Memory B cell (primary cell): ENCODE measurements around the gene FOXO3.

ENCODE experiments used
- ATAC-seq: fragments of 150-1000 bp; cut with Tn5 transposase; 2 replicates; pipeline ENCODE4 v1.10.0; 2021; ENCODE audit warnings: low read depth, mild to moderate bottlenecking, moderate library complexity
- DNase-seq, 2 donors: peaks; one replicate each; pipeline ENCODE4 v3.0.0; 2022; ENCODE audit warnings: low spot score in 2 of 2
- H3K27ac Mint-ChIP-seq: one replicate; pipeline ENCODE4 v1.8.0; 2022; ENCODE audit warnings: mild to moderate bottlenecking, moderate library complexity, mixed read lengths
- H3K27me3 Mint-ChIP-seq: one replicate; pipeline ENCODE4 v1.8.0; 2022; ENCODE audit warnings: mixed read lengths
- H3K36me3 Mint-ChIP-seq: one replicate; pipeline ENCODE4 v1.8.0; 2022; ENCODE audit warnings: mild to moderate bottlenecking, mixed read lengths
- H3K4me1 Mint-ChIP-seq: one replicate; pipeline ENCODE4 v1.8.0; 2022; ENCODE audit warnings: mixed read lengths
- H3K4me3 Mint-ChIP-seq: one replicate; pipeline ENCODE4 v1.8.0; 2022; ENCODE audit warnings: mild to moderate bottlenecking, moderate library complexity, mixed read lengths
- H3K9me3 Mint-ChIP-seq: one replicate; pipeline ENCODE4 v1.8.0; 2022; ENCODE audit warnings: mixed read lengths

The FOXO3 gene

GRCh38 chr6:108706649-108707048 lies 145.9 kb downstream of the FOXO3 start:
- DNase-seq (no peak), ATAC-seq (no peak)
- peaks cover 4% of the 10 kb centered on the region for H3K36me3 Mint-ChIP-seq
- H3K27me3 Mint-ChIP-seq: no peaks in the 10 kb centered on the region
- no peak overlapping the region for H3K4me3 Mint-ChIP-seq
- H3K9me3 Mint-ChIP-seq: peaks cover 6% of the 10 kb centered on the region
- H3K27ac Mint-ChIP-seq: no peak overlapping the region
- no peaks in the 10 kb centered on the region for H3K4me1 Mint-ChIP-seq

- Mint-ChIP-seq H3K27me3 (no peaks in the 10 kb centered on the region), H3K9me3 (peaks cover 3% of the 10 kb centered on the region), H3K4me3 (no peak overlapping the region), H3K36me3 (peaks cover 2% of the 10 kb centered on the region), H3K4me1 (no peaks in the 10 kb centered on the region), H3K27ac (no peak overlapping the region)
- DNase-seq (no peak), ATAC-seq (no peak)
Observed at GRCh38 chr6:108707328-108707976, 146.7 kb downstream of the FOXO3 start.

DNA sequence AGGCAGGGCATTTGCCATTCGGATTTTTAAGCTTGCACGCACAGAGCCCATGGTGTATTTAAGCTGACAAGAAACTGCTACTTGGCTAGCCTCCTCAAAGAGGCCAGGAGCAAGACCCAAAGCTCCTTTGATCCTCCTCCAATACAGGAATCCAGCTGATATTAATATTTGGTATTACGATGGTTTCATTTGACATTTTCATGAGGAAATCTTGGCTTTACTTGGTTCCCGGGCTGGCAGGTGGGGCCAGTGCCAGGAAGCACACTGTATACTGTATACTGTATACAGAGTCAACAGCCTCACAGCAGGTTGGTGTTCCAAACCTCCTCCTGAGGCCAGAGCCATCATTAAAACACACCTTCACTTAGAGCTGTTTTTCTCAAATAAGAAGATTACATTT lies 149.3 kb downstream of the FOXO3 start:
- H3K4me3 Mint-ChIP-seq: no peak overlapping the region
- no peak overlapping the region for H3K27ac Mint-ChIP-seq
- no peaks in the 10 kb centered on the region for H3K9me3 Mint-ChIP-seq
- H3K27me3 Mint-ChIP-seq: peaks cover 4% of the 10 kb centered on the region
- H3K4me1 Mint-ChIP-seq: peaks cover 7% of the 10 kb centered on the region
- ATAC-seq (no peak), DNase-seq (no peak)
- H3K36me3 Mint-ChIP-seq: peaks cover 2% of the 10 kb centered on the region

DNA sequence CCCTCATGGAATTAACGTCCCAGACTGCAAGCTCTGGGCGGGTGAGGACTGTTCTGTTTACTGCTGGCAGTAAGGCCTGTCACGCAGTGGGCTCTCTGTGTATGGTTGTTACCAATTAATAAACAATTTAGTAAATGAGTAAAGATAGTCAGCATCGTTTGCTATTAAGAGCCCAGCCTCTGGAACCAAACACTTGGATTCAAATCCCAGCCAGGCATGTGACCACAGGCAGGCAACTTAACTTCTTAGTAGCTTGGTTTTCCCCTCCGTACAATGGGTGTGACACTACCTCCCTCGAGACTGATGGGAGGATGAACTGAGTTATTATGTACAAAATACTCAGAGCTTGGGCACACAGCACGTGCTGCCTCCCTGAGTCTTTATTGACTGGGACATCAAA lies 149.8 kb downstream of the FOXO3 start:
- Mint-ChIP-seq H3K4me3 (no peak overlapping the region), H3K9me3 (no peaks in the 10 kb centered on the region), H3K27me3 (peaks cover 8% of the 10 kb centered on the region), H3K36me3 (no peaks in the 10 kb centered on the region), H3K4me1 (peaks cover 7% of the 10 kb centered on the region), H3K27ac (no peak overlapping the region)
- no peak for DNase-seq
- ATAC-seq: no peak

DNA sequence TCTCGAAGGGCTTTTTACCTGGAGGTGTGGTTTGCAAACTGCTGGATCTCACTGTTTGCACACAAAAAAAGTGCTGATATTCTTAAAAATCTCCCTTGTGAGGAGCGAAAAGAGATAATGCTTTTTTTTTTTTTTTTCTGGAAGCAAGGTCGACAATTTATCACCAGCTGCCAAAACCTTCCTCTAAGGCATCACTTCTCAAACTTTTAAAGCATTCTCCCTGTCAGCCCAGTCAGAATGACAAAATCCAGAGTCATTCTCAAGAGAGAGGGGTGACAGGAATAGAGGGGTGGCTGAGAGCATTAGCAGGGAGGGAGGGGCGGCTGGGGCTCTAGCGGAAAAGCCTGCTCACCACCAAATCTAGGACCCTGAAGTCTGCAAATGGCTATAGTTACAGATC lies 150.4 kb downstream of the FOXO3 start:
- no peak for ATAC-seq
- Mint-ChIP-seq H3K4me3 (no peak overlapping the region), H3K4me1 (peaks cover 7% of the 10 kb centered on the region), H3K9me3 (no peaks in the 10 kb centered on the region), H3K27ac (no peak overlapping the region), H3K36me3 (no peaks in the 10 kb centered on the region), H3K27me3 (peaks cover 8% of the 10 kb centered on the region)
- no peak for DNase-seq

DNA sequence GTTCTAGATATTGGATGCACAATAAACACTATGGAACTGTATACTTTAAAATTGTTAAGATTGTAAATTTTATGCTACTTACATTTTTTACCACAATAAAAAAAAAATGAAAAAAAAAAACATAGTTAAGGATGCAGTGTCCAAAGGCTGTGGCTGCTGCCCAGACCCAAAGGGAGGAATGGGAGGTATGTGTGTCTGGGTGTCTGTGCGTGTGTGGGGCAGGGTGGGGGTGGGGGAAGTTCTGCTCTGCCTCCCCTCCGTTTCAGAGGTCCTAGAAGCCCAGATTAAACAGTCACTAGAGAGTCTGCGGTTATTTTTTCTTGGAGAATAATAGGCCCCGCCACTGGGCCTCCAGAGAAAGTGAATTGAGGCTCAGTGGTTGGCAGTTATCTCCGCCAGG lies 151.1 kb downstream of the FOXO3 start:
- no peak for DNase-seq
- Mint-ChIP-seq H3K36me3 (no peaks in the 10 kb centered on the region), H3K9me3 (no peaks in the 10 kb centered on the region), H3K27ac (no peak overlapping the region), H3K4me1 (peaks cover 7% of the 10 kb centered on the region), H3K4me3 (no peak overlapping the region), H3K27me3 (peaks cover 8% of the 10 kb centered on the region)
- ATAC-seq: no peak

- Mint-ChIP-seq H3K9me3 (no peaks in the 10 kb centered on the region), H3K27me3 (peaks cover 11% of the 10 kb centered on the region), H3K27ac (no peak overlapping the region), H3K4me3 (no peak overlapping the region), H3K4me1 (peaks cover 7% of the 10 kb centered on the region), H3K36me3 (no peaks in the 10 kb centered on the region)
- no peak for ATAC-seq
- DNase-seq: no peak
Observed at GRCh38 chr6:108712946-108713345, 152.2 kb downstream of the FOXO3 start.

DNA sequence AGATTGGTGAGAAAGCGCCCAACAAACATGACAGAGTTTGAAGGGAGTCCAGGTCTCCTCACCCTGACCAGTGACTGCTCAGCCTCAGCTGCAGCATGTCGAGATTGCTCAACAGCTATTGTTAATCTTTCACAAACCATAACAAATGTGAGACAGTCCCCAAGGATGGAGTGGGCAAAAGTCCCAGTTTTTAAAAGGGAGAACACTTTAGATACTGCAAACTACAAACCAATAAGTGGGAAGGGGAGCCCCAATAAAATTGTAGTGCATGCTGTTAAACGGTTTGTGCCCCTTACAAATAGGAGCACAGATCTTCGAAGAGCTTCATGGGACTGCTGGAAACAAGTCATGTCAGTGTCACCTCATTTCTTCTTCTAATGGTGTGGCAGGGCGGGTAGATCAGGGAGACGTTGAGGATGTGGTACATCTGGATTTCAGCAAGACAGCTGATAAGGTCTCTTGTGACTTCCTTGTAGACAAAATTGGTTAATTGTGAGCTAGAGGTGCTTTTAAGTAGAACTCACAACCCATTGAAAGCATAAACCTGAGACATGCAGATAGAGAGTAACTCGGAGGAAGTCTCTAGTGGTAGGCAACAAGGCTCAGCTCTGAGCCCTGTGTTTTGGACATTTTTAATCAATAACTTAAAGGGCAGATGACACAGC lies 153.5 kb downstream of the FOXO3 start:
- ATAC-seq (no peak), DNase-seq (no peak)
- no peaks in the 10 kb centered on the region for H3K9me3 Mint-ChIP-seq
- H3K27me3 Mint-ChIP-seq: peaks cover 12% of the 10 kb centered on the region
- H3K36me3 Mint-ChIP-seq: no peaks in the 10 kb centered on the region
- peaks cover 7% of the 10 kb centered on the region for H3K4me1 Mint-ChIP-seq
- no peak overlapping the region for H3K27ac Mint-ChIP-seq
- no peak overlapping the region for H3K4me3 Mint-ChIP-seq

DNA sequence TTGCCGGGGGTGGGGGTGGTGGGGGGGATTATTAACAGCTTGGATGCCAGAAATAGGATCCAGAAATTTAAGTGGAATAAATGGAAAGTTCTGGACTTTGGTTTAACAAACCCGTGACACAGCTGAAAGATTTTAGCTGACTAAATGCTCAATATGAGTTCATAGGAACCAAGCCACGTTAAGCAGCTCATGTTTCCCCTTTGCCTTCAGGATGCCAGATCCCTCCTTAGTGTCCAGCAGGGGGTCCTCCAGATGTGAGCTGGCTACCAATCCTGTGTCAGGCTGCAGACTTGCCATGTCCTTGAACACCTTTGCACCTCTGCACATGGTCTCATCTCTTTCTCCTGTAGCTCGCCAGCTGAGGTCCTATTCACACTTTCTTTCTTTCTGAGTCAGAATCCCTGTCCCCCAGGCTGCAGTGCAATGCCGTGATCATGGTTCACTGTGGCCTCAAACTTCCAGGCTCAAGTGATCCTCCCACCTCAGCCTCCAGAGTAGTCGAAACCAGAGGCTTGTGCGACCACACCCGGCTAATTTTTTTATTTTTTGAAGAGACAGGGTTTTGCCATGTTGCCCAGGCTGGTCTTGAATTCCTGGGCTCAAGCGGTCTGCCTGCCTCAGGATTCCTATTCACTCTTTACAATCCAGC lies 154.2 kb downstream of the FOXO3 start:
- no peak overlapping the region for H3K27ac Mint-ChIP-seq
- DNase-seq (no peak), ATAC-seq (no peak)
- H3K4me3 Mint-ChIP-seq: no peak overlapping the region
- H3K4me1 Mint-ChIP-seq: peaks cover 7% of the 10 kb centered on the region
- no peaks in the 10 kb centered on the region for H3K9me3 Mint-ChIP-seq
- no peaks in the 10 kb centered on the region for H3K36me3 Mint-ChIP-seq
- H3K27me3 Mint-ChIP-seq: peaks cover 12% of the 10 kb centered on the region

GRCh38 chr6:108715832-108716231 lies 155.1 kb downstream of the FOXO3 start:
- Mint-ChIP-seq H3K9me3 (no peaks in the 10 kb centered on the region), H3K27ac (no peak overlapping the region), H3K4me1 (peaks cover 7% of the 10 kb centered on the region), H3K27me3 (peaks cover 12% of the 10 kb centered on the region), H3K36me3 (no peaks in the 10 kb centered on the region), H3K4me3 (no peak overlapping the region)
- ATAC-seq: no peak
- DNase-seq: no peak

DNA sequence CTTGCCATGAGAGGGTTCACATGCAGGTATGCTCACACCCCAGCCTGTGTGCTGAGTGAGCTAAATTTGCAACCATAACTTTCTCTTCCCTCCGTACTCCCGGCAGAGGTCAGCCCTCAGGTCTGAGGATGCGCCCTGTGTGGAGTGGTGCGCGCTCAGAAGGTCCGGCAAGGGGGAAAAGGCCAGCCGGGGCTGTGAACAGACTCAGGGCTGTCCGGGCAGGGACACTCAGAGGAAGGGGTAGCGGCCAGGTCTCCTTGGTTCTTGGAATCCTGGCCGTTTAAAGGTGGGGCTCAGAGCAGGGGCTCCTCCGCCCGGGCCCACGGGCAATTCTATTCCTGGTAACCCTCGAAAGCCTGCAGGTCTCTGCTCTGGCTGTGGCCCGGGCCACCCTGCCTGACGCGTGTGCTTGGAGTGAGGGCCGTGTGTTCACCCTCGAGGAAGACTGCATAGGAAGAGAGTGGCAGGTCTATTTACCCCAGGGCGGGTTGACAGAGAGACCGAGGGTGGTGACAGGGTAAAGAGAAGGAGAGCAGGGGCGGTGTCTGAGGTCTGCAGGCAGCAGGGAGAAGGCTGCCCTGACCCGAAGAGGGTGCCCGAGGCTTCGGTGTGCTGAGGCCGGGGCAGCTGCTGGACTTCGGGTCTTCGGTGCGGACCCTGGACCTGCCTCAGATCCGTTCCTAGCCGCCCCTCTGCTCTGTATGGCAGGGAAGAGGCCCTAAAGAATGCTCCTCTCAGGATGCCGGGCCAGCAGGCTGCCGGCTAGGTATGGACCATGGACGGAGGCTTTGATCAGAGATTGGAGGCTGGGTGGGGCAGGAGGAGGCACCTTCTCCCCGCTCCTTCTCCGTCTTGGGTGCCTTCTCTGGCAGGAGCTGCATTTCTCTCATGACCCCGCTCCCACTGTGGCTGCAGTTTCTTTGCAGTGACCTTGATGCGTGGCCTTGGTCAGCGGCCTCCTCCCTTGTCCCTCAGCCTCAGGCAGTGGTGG lies 156.4 kb downstream of the FOXO3 start:
- ATAC-seq (no peak), DNase-seq (no peak)
- no peaks in the 10 kb centered on the region for H3K36me3 Mint-ChIP-seq
- no peak overlapping the region for H3K4me3 Mint-ChIP-seq
- H3K27me3 Mint-ChIP-seq: peaks cover 16% of the 10 kb centered on the region
- no peak overlapping the region for H3K27ac Mint-ChIP-seq
- H3K9me3 Mint-ChIP-seq: no peaks in the 10 kb centered on the region
- peaks cover 10% of the 10 kb centered on the region for H3K4me1 Mint-ChIP-seq

DNA sequence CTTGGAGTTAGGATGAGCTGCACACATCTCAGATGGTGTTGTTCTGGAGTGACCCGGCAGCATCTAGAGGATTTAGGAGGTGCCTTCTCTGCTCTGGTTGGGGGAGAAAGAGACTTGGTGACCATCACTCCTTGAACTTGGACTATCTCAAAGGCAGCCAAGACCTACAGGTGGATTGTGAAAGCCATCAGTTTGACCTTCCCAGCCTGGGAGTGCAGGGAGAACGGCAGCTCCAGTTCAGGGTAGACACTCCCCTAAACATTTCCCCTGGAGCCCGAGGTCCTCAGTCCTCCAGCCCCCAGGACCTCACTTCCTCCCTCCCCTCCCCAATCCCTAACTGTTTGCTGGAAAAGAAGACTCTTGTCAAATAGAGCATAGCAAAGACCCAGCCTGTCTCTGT lies 158.8 kb downstream of the FOXO3 start:
- peaks cover 7% of the 10 kb centered on the region for H3K9me3 Mint-ChIP-seq
- no peak overlapping the region for H3K27ac Mint-ChIP-seq
- peaks cover 11% of the 10 kb centered on the region for H3K27me3 Mint-ChIP-seq
- no peak for DNase-seq
- ATAC-seq: no peak
- peaks cover 2% of the 10 kb centered on the region for H3K36me3 Mint-ChIP-seq
- no peak overlapping the region for H3K4me3 Mint-ChIP-seq
- H3K4me1 Mint-ChIP-seq: peaks cover 5% of the 10 kb centered on the region

DNA sequence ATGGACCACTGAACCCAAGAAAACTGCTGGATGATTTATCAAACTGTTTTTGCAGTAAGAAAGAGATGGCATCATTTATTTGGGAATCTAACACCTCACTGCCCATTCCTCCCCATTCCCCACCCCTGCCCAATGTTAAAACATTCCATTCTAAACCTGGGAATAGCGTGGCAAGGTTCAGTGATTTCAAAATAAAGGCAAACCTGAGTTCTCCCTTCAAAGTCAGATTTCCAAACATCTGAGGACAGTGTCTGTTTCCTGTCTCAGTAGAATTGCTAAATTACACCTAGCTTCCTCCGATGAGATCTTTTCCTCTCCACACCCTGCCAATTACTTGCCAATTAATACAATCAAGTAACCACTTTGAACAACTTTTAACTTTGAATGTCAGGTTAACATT lies 160.1 kb downstream of the FOXO3 start:
- no peak for DNase-seq
- Mint-ChIP-seq H3K27ac (no peak overlapping the region), H3K9me3 (peaks cover 7% of the 10 kb centered on the region), H3K4me3 (no peak overlapping the region), H3K36me3 (peaks cover 2% of the 10 kb centered on the region), H3K27me3 (peaks cover 7% of the 10 kb centered on the region), H3K4me1 (peaks cover 3% of the 10 kb centered on the region)
- no peak for ATAC-seq

GRCh38 chr6:108721286-108721685 lies 160.6 kb downstream of the FOXO3 start:
- DNase-seq: no peak
- peaks cover 2% of the 10 kb centered on the region for H3K36me3 Mint-ChIP-seq
- no peak overlapping the region for H3K4me3 Mint-ChIP-seq
- peaks cover 7% of the 10 kb centered on the region for H3K9me3 Mint-ChIP-seq
- H3K27me3 Mint-ChIP-seq: peaks cover 7% of the 10 kb centered on the region
- H3K4me1 Mint-ChIP-seq: peaks cover 3% of the 10 kb centered on the region
- no peak overlapping the region for H3K27ac Mint-ChIP-seq
- no peak for ATAC-seq
